CD14-positive monocyte (primary cell): ENCODE data around the gene MBD3. TPM values are rescaled to one million over a fixed set of nuclear protein-coding genes. Genes with fewer than 3 reads are reported as not detected.

ENCODE experiments used
- DNase-seq, 3 donors: peaks; one replicate each; pipeline ENCODE4 v3.0.0-alpha.2; 2011 to 2022
- H2AFZ ChIP-seq: 2 replicates; pipeline ENCODE4 v1.6.0; 2012; ENCODE audit warnings: mild to moderate bottlenecking, low read depth, low read length, inconsistent platforms; ENCODE audit not compliant: insufficient read depth, poor library complexity, severe bottlenecking
- H3K27ac ChIP-seq, 2 donors: 1 replicate in 1 of 2; 2 replicates in 1 of 2; pipeline ENCODE4 v1.5.1; 2012 to 2013; ENCODE audit warnings: low read length in 2 of 2, control low read depth in 1 of 2, inconsistent platforms in 1 of 2, low read depth in 1 of 2, mild to moderate bottlenecking in 1 of 2
- H3K27me3 ChIP-seq, 2 donors: one replicate each; pipeline versions ENCODE4 v1.6.0 to v1.6.1; 2011 to 2013; ENCODE audit warnings: low read length in 2 of 2; ENCODE audit not compliant: control insufficient read depth in 2 of 2, insufficient read depth in 2 of 2
- H3K36me3 ChIP-seq, 2 donors: replicated peaks in 1 of 2; 1 replicate in 1 of 2; 2 replicates in 1 of 2; pipeline versions ENCODE4 v1.5.1 to v1.6.1; 2012 to 2013; ENCODE audit warnings: low read length in 2 of 2, control low read depth in 1 of 2, inconsistent platforms in 1 of 2, mild to moderate bottlenecking in 1 of 2; ENCODE audit not compliant: insufficient read depth in 2 of 2, control insufficient read depth in 1 of 2
- H3K4me1 ChIP-seq, 2 donors: 1 replicate in 1 of 2; 2 replicates in 1 of 2; pipeline versions ENCODE4 v1.5.1 to v1.6.1; 2012 to 2013; ENCODE audit warnings: low read length in 2 of 2, control low read depth in 1 of 2, inconsistent platforms in 1 of 2, mild to moderate bottlenecking in 1 of 2, moderate library complexity in 1 of 2; ENCODE audit not compliant: insufficient read depth in 2 of 2, control insufficient read depth in 1 of 2
- H3K4me2 ChIP-seq: replicated peaks from 2 replicates; pipeline ENCODE3; 2012; ENCODE audit warnings: low read length, moderate library complexity, mild to moderate bottlenecking; ENCODE audit not compliant: poor library complexity, severe bottlenecking; ENCODE audit errors: extremely low read depth
- H3K4me3 ChIP-seq, 3 experiments: fragments of 200-600 bp in 1 of 3; sonication (generic) in 1 of 3; replicated peaks in 1 of 3; 1 replicate in 2 of 3; 2 replicates in 1 of 3; pipeline ENCODE4 v1.5.1; 2011 to 2013; ENCODE audit warnings: low read length in 3 of 3, mild to moderate bottlenecking in 3 of 3, control low read depth in 2 of 3, low read depth in 2 of 3, inconsistent platforms in 1 of 3, moderate library complexity in 1 of 3
- H3K79me2 ChIP-seq: 2 replicates; pipeline ENCODE4 v1.6.0; 2012; ENCODE audit warnings: mild to moderate bottlenecking, control low read depth, inconsistent platforms, low read length, moderate library complexity; ENCODE audit not compliant: insufficient read depth
- H3K9ac ChIP-seq: 2 replicates; pipeline ENCODE4 v1.6.0; 2017; ENCODE audit warnings: low read length, mild to moderate bottlenecking; ENCODE audit not compliant: insufficient read depth, poor library complexity, severe bottlenecking
- H3K9me3 ChIP-seq, 2 donors: replicated peaks in 1 of 2; 1 replicate in 1 of 2; 2 replicates in 1 of 2; pipeline versions ENCODE4 v1.5.1 to v1.6.1; 2012 to 2013; ENCODE audit warnings: low read length in 2 of 2, control low read depth in 1 of 2; ENCODE audit not compliant: control insufficient read depth in 1 of 2, insufficient read depth in 1 of 2
- H4K20me1 ChIP-seq: 2 replicates; pipeline ENCODE4 v1.6.0; 2012; ENCODE audit warnings: mild to moderate bottlenecking, low read length, control low read depth, moderate library complexity; ENCODE audit not compliant: insufficient read depth
- H3K27ac Mint-ChIP-seq, 7 donors: one replicate each; pipeline ENCODE4 v1.8.0; 2020; ENCODE audit warnings: mild to moderate bottlenecking in 7 of 7, mixed read lengths in 7 of 7, moderate library complexity in 6 of 7, inconsistent platforms in 2 of 7
- H3K27me3 Mint-ChIP-seq, 3 donors: one replicate each; pipeline ENCODE4 v1.8.0; 2021 to 2022; ENCODE audit warnings: low read depth in 3 of 3, mild to moderate bottlenecking in 3 of 3, mixed read lengths in 3 of 3, moderate library complexity in 3 of 3, inconsistent platforms in 1 of 3
- H3K36me3 Mint-ChIP-seq, 2 donors: one replicate each; pipeline ENCODE4 v1.8.0; 2020; ENCODE audit warnings: mixed read lengths in 2 of 2, inconsistent platforms in 1 of 2, mild to moderate bottlenecking in 1 of 2
- H3K4me1 Mint-ChIP-seq: one replicate; pipeline ENCODE4 v1.8.0; 2020; ENCODE audit warnings: mild to moderate bottlenecking, mixed read lengths
- H3K4me3 Mint-ChIP-seq, 2 donors: one replicate each; pipeline ENCODE4 v1.8.0; 2020; ENCODE audit warnings: mild to moderate bottlenecking in 2 of 2, mixed read lengths in 2 of 2, moderate library complexity in 1 of 2
- H3K9me3 Mint-ChIP-seq, 7 donors: one replicate each; pipeline ENCODE4 v1.8.0; 2020 to 2022; ENCODE audit warnings: mixed read lengths in 7 of 7, mild to moderate bottlenecking in 6 of 7, moderate library complexity in 6 of 7, inconsistent platforms in 2 of 7
- WGBS: methylation state at CpG from one replicate; pipeline ENCODE4 v1.1.5; 2013; ENCODE audit warnings: missing lambda C conversion rate; ENCODE audit not compliant: insufficient coverage; 5-methylcytosine and 5-hydroxymethylcytosine counted together
- intact Hi-C, 2 donors: fragments of 100-400 bp; cut with micrococcal nuclease; formaldehyde crosslinking; loops; one replicate each; pipeline versions ENCODE4 v1.15.0 to v1.15.1; 2023
- polyA plus RNA-seq, 3 donors: library from polyadenylated mRNA; depleted of rRNA in 1 of 3; unstranded in 2 of 3; stranded (reverse) in 1 of 3; fragments of 300-500 nt in 2 of 3; fragments of >200 nt in 1 of 3; fragmentation: Illumina TruSeq in 2 of 3; gene quantifications; 1 replicate in 2 of 3; 2 replicates in 1 of 3; pipeline ENCODE4 v1.2.3, GENCODE V29; 2012 to 2021
- TF ChIP-seq, protein P1 (sequence below): fragments of 200-600 bp; IDR thresholded peaks from one replicate; pipeline ENCODE4 v1.8.0; 2022; ENCODE audit warnings: antibody characterized with exemption, mild to moderate bottlenecking

MBD3 gene
- polyA plus RNA-seq, 3 donors, result 2.6 to 35.3 (median 4.9) TPM

DNA sequence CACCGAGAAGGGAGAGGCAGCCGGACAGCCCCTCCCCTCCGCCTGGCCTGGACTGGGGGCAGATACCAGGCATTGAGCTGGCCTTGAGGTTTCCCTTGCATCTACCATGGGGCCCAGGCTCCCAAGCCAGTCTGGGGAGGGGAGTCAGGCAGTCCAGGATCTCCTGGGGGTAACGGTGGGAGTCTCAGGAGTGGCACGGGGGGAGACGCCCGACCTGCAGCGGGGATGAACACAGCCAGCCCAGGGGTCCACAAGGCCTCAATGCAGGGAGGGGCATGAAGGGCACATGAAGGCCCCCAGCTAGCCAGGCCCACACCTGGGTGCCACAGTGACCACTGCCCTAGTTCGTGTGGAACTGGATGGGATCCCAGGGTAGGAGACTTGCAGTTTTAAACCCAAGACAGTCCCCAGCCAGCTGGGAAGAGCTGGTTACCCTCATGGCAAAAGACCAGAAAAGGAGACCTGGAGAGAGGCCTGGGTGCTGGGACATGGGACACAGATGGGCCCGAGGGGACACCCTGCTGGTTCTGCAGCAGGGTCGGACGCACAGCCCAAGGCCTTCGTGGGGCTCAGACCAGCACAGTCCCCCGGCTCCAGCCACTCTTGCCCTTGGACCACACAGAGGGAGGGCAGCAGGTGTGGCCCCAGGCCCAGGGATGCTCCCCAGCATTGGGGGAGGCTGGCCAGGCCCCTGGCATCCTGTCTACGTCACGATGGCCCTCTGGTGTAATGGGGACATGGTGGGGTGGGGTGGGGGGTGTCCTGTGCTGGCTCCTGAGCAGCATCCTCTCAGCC lies 17.2 kb upstream of the MBD3 start:
- H3K36me3 ChIP-seq, result peaks cover 34 to 43% of the 10 kb centered on the region in 2 donors
- TF ChIP-seq, protein P1, sequence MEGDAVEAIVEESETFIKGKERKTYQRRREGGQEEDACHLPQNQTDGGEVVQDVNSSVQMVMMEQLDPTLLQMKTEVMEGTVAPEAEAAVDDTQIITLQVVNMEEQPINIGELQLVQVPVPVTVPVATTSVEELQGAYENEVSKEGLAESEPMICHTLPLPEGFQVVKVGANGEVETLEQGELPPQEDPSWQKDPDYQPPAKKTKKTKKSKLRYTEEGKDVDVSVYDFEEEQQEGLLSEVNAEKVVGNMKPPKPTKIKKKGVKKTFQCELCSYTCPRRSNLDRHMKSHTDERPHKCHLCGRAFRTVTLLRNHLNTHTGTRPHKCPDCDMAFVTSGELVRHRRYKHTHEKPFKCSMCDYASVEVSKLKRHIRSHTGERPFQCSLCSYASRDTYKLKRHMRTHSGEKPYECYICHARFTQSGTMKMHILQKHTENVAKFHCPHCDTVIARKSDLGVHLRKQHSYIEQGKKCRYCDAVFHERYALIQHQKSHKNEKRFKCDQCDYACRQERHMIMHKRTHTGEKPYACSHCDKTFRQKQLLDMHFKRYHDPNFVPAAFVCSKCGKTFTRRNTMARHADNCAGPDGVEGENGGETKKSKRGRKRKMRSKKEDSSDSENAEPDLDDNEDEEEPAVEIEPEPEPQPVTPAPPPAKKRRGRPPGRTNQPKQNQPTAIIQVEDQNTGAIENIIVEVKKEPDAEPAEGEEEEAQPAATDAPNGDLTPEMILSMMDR, result no peak
- no peaks in the 10 kb centered on the region for H3K9me3 Mint-ChIP-seq
- H4K20me1 ChIP-seq, result peaks cover 2% of the 10 kb centered on the region
- H3K4me3 ChIP-seq, result no peak overlapping the region
- no peak overlapping the region for H3K4me2 ChIP-seq
- H3K79me2 ChIP-seq, result peaks cover 4% of the 10 kb centered on the region
- intact Hi-C loops, result no loop called here
- H3K4me3 Mint-ChIP-seq, result no peak overlapping the region
- H3K27me3 Mint-ChIP-seq, result peaks cover 3 to 15% (median 7%) of the 10 kb centered on the region in 3 donors
- no peaks in the 10 kb centered on the region for H3K9me3 ChIP-seq
- no peak overlapping the region for H3K9ac ChIP-seq
- H3K4me1 Mint-ChIP-seq, result peaks cover 30% of the 10 kb centered on the region
- 95% methylated on average over 13 of the region's 16 CpGs for WGBS
- H3K4me1 ChIP-seq, result peaks cover 28 to 33% of the 10 kb centered on the region in 2 donors
- H3K27me3 ChIP-seq, result peaks cover 0 to 6% of the 10 kb centered on the region in 2 donors
- DNase-seq, result no peak
- no peak overlapping the region for H3K27ac ChIP-seq
- H3K27ac Mint-ChIP-seq, result peak overlapping the region in 1 of 7 donors; percentile 61
- peaks cover 27 to 49% of the 10 kb centered on the region in 2 donors for H3K36me3 Mint-ChIP-seq
- no peak overlapping the region for H2AFZ ChIP-seq

GRCh38 chr19:1609103-1609396 lies 16.4 kb upstream of the MBD3 start:
- H3K27ac ChIP-seq, result no peak overlapping the region
- peaks cover 37% of the 10 kb centered on the region for H3K4me1 Mint-ChIP-seq
- H3K4me3 ChIP-seq, result peak overlapping the region in 1 of 3 experiments; percentile 49
- peak overlapping the region; percentile 65 for H3K4me2 ChIP-seq
- peak; percentile 12 to 41 (median 20) for DNase-seq
- intact Hi-C loops, result no loop called here
- peaks cover 12% of the 10 kb centered on the region for H3K79me2 ChIP-seq
- no peaks in the 10 kb centered on the region for H3K9me3 Mint-ChIP-seq
- no peaks in the 10 kb centered on the region for H3K9me3 ChIP-seq
- H3K27ac Mint-ChIP-seq, result peak overlapping the region in 1 of 7 donors; percentile 60
- TF ChIP-seq, protein P1, result no peak
- H2AFZ ChIP-seq, result peak overlapping the region; percentile 50
- H3K4me1 ChIP-seq, result peaks cover 37 to 41% of the 10 kb centered on the region in 2 donors
- H4K20me1 ChIP-seq, result peaks cover 10% of the 10 kb centered on the region
- H3K27me3 Mint-ChIP-seq, result peaks cover 3 to 15% (median 7%) of the 10 kb centered on the region in 3 donors
- WGBS, result 20% methylated on average over 1 of the region's 10 CpGs
- no peak overlapping the region for H3K9ac ChIP-seq
- H3K4me3 Mint-ChIP-seq, result peak overlapping the region in 1 of 2 donors; percentile 71
- peaks cover 26 to 35% of the 10 kb centered on the region in 2 donors for H3K36me3 ChIP-seq
- H3K36me3 Mint-ChIP-seq, result peaks cover 21 to 41% of the 10 kb centered on the region in 2 donors
- peaks cover 0 to 6% of the 10 kb centered on the region in 2 donors for H3K27me3 ChIP-seq
